Lower leg skin (tissue), 4 donors: ENCODE data around the gene VAV3. TPM values are rescaled to one million over a fixed set of nuclear protein-coding genes. Genes with fewer than 3 reads are reported as not detected.

Experiments used
- DNase-seq, 2 donors: peaks; one replicate each; pipeline ENCODE4 v3.0.0-alpha.2; 2019; ENCODE audit warnings: low spot score in 2 of 2
- H3K4me3 ChIP-seq: fragments of 200-600 bp; sonication (generic); 2 replicates; pipeline ENCODE4 v1.5.1; 2017; ENCODE audit warnings: mild to moderate bottlenecking, low read depth; ENCODE audit not compliant: poor library complexity, severe bottlenecking
- CTCF ChIP-seq, 3 donors: fragments of 450-650 bp; IDR thresholded peaks; one replicate each; pipeline ENCODE4 v1.5.1; 2016; ENCODE audit warnings: antibody characterized with exemption in 3 of 3, mild to moderate bottlenecking in 3 of 3, moderate library complexity in 2 of 3
- POLR2A ChIP-seq, 2 donors: fragments of 450-650 bp; IDR thresholded peaks; one replicate each; pipeline ENCODE4 v1.6.1; 2016 to 2017; ENCODE audit warnings: antibody characterized with exemption in 2 of 2, mild to moderate bottlenecking in 1 of 2, moderate library complexity in 1 of 2
- WGBS, 2 donors: methylation state at CpG; one replicate each; pipeline ENCODE4 v1.1.5; 2018; 5-methylcytosine and 5-hydroxymethylcytosine counted together
- intact Hi-C: fragments of 100-400 bp; cut with DNase I; formaldehyde crosslinking; loops from one replicate; pipeline ENCODE4 v1.15.0; 2023; ENCODE audit warnings: low total_unique reads
- total RNA-seq, 4 donors: library from RNA; depleted of rRNA; stranded (reverse); fragments of >200 nt; gene quantifications; one replicate each; pipeline ENCODE4 v1.1.0, GENCODE V29; 2016

The VAV3 gene
- total RNA-seq, 4 donors from 2014 or later: 102 to 200 (median 147) TPM

GRCh38 chr1:107927820-107928219 lies 37.2 kb downstream of the VAV3 start:
- intact Hi-C loops: no loop called here
- TF ChIP-seq POLR2A (IDR thresholded peaks at IDR 0.05): no peak
- TF ChIP-seq CTCF (IDR thresholded peaks at IDR 0.05): no peak
- no peak overlapping the region for H3K4me3 ChIP-seq
- DNase-seq: no peak
- WGBS, 2 donors: 97 to 100% methylated on average over 2 of the region's 2 CpGs

GRCh38 chr1:107926436-107927080 lies 38.4 kb downstream of the VAV3 start:
- 82 to 90% methylated on average over 3 of the region's 3 CpGs for WGBS, 2 donors
- H3K4me3 ChIP-seq: no peak overlapping the region
- intact Hi-C loops: no loop called here
- no peak for TF ChIP-seq POLR2A (IDR thresholded peaks at IDR 0.05)
- TF ChIP-seq CTCF (IDR thresholded peaks at IDR 0.05): no peak
- no peak for DNase-seq

GRCh38 chr1:107925565-107925964 lies 39.4 kb downstream of the VAV3 start:
- H3K4me3 ChIP-seq: no peak overlapping the region
- no peak for DNase-seq
- intact Hi-C loops: no loop called here
- TF ChIP-seq CTCF (IDR thresholded peaks at IDR 0.05) (no peak), POLR2A (IDR thresholded peaks at IDR 0.05) (no peak)
- 90 to 97% methylated on average over 1 of the region's 1 CpG for WGBS, 2 donors

- no peak for DNase-seq
- TF ChIP-seq POLR2A (IDR thresholded peaks at IDR 0.05) (no peak), CTCF (IDR thresholded peaks at IDR 0.05) (no peak)
- intact Hi-C loops: no loop called here
- 84 to 87% methylated on average over 6 of the region's 6 CpGs for WGBS, 2 donors
- H3K4me3 ChIP-seq: no peak overlapping the region
These were observed 44.0 kb downstream of the VAV3 start for GRCh38 chr1:107920999-107921398.

- WGBS, 2 donors: 80 to 88% methylated on average over 1 of the region's 1 CpG
- DNase-seq: no peak
- TF ChIP-seq POLR2A (IDR thresholded peaks at IDR 0.05) (no peak), CTCF (IDR thresholded peaks at IDR 0.05) (no peak)
- no peak overlapping the region for H3K4me3 ChIP-seq
- intact Hi-C loops: no loop called here
These were observed 44.4 kb downstream of the VAV3 start for GRCh38 chr1:107920561-107920960.

GRCh38 chr1:107919953-107920352 lies 45.0 kb downstream of the VAV3 start:
- no peak overlapping the region for H3K4me3 ChIP-seq
- no peak for TF ChIP-seq CTCF (IDR thresholded peaks at IDR 0.05)
- TF ChIP-seq POLR2A (IDR thresholded peaks at IDR 0.05): no peak
- no peak for DNase-seq
- intact Hi-C loops: no loop called here
- 60 to 63% methylated on average over 4 of the region's 4 CpGs for WGBS, 2 donors
